Neural crest cell (in vitro differentiated cells): ENCODE data around the gene C2CD2. TPM values are rescaled to one million over a fixed set of nuclear protein-coding genes. Genes with fewer than 3 reads are reported as not detected.

Experiments used
- DNase-seq: peaks from one replicate; pipeline ENCODE4 v3.0.0; 2021; ENCODE audit warnings: low read depth, mixed read lengths, low spot score
- H3K27ac Mint-ChIP-seq: one replicate; pipeline ENCODE4 v1.8.0; 2021; ENCODE audit warnings: mild to moderate bottlenecking, mixed read lengths; ENCODE audit not compliant: unreplicated experiment
- H3K27me3 Mint-ChIP-seq: 2 replicates; pipeline ENCODE4 v1.8.0; 2021; ENCODE audit warnings: low read depth, mild to moderate bottlenecking, mixed read lengths
- H3K36me3 Mint-ChIP-seq: 2 replicates; pipeline ENCODE4 v1.8.0; 2021; ENCODE audit warnings: low read depth, mild to moderate bottlenecking, mixed read lengths
- H3K4me1 Mint-ChIP-seq: 2 replicates; pipeline ENCODE4 v1.8.0; 2021; ENCODE audit warnings: mixed read lengths
- H3K4me3 Mint-ChIP-seq: one replicate; pipeline ENCODE4 v1.8.0; 2021; ENCODE audit warnings: mild to moderate bottlenecking, mixed read lengths
- H3K9me3 Mint-ChIP-seq: 2 replicates; pipeline ENCODE4 v1.8.0; 2021; ENCODE audit warnings: mixed read lengths
- total RNA-seq: library from RNA; stranded (reverse); gene quantifications from 2 replicates; pipeline ENCODE4 v1.2.1, GENCODE V29; 2021
- TF ChIP-seq, protein P1 (sequence below): fragments of 200-600 bp; sonication (generic); conservative IDR thresholded peaks from 2 replicates; pipeline ENCODE4 v1.5.0; 2021; ENCODE audit warnings: antibody characterized with exemption, mild to moderate bottlenecking

Gene C2CD2
- total RNA-seq, 1 donor from 2014 or later, result 13.0 TPM

- no peak for DNase-seq
- H3K36me3 Mint-ChIP-seq, result peaks cover 4% of the 10 kb centered on the region
- H3K27ac Mint-ChIP-seq, result no peak overlapping the region
- H3K27me3 Mint-ChIP-seq, result no peaks in the 10 kb centered on the region
- TF ChIP-seq, protein P1, sequence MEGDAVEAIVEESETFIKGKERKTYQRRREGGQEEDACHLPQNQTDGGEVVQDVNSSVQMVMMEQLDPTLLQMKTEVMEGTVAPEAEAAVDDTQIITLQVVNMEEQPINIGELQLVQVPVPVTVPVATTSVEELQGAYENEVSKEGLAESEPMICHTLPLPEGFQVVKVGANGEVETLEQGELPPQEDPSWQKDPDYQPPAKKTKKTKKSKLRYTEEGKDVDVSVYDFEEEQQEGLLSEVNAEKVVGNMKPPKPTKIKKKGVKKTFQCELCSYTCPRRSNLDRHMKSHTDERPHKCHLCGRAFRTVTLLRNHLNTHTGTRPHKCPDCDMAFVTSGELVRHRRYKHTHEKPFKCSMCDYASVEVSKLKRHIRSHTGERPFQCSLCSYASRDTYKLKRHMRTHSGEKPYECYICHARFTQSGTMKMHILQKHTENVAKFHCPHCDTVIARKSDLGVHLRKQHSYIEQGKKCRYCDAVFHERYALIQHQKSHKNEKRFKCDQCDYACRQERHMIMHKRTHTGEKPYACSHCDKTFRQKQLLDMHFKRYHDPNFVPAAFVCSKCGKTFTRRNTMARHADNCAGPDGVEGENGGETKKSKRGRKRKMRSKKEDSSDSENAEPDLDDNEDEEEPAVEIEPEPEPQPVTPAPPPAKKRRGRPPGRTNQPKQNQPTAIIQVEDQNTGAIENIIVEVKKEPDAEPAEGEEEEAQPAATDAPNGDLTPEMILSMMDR, result no peak
- no peaks in the 10 kb centered on the region for H3K4me1 Mint-ChIP-seq
- no peak overlapping the region for H3K4me3 Mint-ChIP-seq
- no peaks in the 10 kb centered on the region for H3K9me3 Mint-ChIP-seq
Measured at GRCh38 chr21:41919666-41920398, 34.0 kb downstream of the C2CD2 start.

DNA sequence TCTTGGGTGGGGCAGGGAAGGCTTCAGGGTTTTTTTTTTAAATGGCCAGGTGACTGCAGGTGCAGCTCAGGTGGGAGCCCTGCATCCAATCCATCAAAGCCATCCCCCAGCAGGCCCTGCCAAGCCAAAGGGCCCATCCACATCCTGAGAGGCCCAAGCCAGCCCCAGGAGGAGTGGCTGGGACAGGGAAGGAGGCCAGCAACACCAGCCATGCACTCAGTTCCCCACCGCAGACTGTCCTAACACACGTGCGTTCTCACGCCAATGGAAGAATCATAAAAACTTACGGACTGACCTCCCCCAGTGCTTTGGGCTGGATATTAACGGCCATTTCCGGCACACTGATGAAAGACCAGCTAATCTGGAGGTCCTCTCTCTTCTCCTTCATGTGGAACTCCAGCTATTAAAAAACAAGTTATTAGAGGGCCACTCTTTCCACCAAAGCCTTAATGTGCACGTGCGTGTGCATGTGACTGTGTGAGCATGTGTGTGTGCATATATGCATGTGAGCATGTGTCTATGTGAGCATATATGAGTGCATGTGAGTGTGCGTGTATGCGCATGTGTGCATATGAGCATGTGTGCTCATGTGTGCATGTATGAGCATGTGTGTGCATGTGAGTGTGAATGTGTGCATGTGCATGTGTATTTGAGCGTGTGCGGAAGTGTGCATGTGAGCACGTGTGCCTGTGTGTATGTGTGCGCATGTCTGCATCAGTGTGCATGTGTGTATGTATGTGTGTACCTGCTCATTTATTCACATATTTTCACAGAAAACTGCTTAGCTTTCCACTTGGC is 35.1 kb downstream of the C2CD2 start:
- TF ChIP-seq, protein P1, result no peak
- no peak overlapping the region for H3K4me3 Mint-ChIP-seq
- DNase-seq, result no peak
- H3K36me3 Mint-ChIP-seq, result peaks cover 4% of the 10 kb centered on the region
- H3K27me3 Mint-ChIP-seq, result no peaks in the 10 kb centered on the region
- H3K27ac Mint-ChIP-seq, result no peak overlapping the region
- H3K4me1 Mint-ChIP-seq, result no peaks in the 10 kb centered on the region
- H3K9me3 Mint-ChIP-seq, result no peaks in the 10 kb centered on the region

DNA sequence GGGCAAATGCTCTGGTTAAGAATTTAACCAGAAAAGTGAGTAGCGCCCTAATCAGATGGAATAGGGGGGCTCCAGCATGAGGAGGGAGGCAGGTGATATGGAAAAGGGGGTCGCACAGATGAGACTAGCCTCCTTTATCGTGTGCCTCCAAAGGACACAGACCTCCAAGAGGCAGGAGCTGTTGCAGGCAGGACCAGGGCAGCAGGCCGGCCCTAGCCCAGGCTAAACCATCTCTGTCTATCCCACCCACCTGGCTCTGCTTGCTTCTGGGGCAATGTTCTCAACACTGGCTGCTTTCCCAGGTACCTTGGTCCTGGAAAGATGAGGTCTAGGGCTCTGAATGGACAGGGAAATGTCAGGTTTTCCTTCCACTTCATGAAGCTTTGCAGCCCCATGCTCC is 36.3 kb downstream of the C2CD2 start:
- no peaks in the 10 kb centered on the region for H3K4me1 Mint-ChIP-seq
- no peak overlapping the region for H3K4me3 Mint-ChIP-seq
- H3K36me3 Mint-ChIP-seq, result peaks cover 4% of the 10 kb centered on the region
- no peak overlapping the region for H3K27ac Mint-ChIP-seq
- no peaks in the 10 kb centered on the region for H3K9me3 Mint-ChIP-seq
- TF ChIP-seq, protein P1, result no peak
- no peak for DNase-seq
- H3K27me3 Mint-ChIP-seq, result no peaks in the 10 kb centered on the region

GRCh38 chr21:41916888-41917433 is 36.9 kb downstream of the C2CD2 start:
- Mint-ChIP-seq H3K9me3 (no peaks in the 10 kb centered on the region), H3K27ac (no peak overlapping the region), H3K27me3 (no peaks in the 10 kb centered on the region), H3K4me3 (no peak overlapping the region), H3K4me1 (no peaks in the 10 kb centered on the region), H3K36me3 (peaks cover 4% of the 10 kb centered on the region)
- no peak for DNase-seq
- TF ChIP-seq, protein P1, result no peak

- Mint-ChIP-seq H3K27ac (no peak overlapping the region), H3K4me1 (no peaks in the 10 kb centered on the region), H3K27me3 (no peaks in the 10 kb centered on the region), H3K4me3 (no peak overlapping the region), H3K36me3 (peaks cover 4% of the 10 kb centered on the region), H3K9me3 (no peaks in the 10 kb centered on the region)
- TF ChIP-seq, protein P1, result no peak
- no peak for DNase-seq
Measured at GRCh38 chr21:41914965-41915364, 38.9 kb downstream of the C2CD2 start.
